ENCODE results near the gene UBC. TPM values are rescaled to one million over a fixed set of nuclear protein-coding genes. Genes with fewer than 3 reads are reported as not detected.
"Not testable (repeated sequence)": the region's sequence is repeated elsewhere in the genome, so short reads cannot be mapped to it uniquely, and the experiment has no call there.

The UBC gene
- polyA plus RNA-seq, 3 donors: 951 to 1,149 (median 1,141) TPM

DNA sequence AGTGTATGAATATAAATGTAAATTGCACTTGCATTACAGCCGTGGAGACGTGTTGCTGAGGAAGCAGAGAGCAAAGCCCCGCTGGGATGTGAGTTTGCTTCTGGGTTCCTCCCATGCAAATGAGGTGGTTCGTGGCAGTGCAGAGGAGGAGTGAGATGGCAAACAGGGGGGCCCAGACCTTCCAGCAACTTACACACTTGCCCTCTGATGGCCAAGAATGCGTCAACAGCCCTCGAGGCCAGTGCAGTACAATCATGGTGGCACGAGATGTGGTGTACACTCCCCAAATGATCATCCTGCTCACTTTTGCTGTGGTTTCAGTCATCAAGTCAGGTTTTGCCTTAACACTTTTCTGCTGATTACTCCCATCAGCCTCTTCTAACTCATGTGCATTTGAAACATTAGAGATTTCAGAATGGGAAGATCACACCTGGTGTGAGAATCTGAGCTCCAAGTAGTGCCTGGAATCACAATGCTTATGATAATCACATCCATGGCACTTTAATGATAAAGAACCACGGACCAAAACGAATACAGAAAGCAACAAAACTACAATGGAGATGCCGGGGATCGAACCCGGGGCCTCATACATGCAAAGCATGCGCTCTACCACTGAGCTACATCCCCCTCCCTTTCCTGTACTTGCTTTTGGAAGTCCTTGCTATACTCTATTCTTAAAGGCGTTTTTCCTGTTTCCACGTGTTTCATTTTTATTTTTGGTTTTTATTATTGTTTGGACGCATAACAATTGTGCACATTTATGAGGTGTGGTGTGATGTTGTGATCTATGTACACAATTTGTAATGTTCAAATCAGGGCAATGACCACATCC, 7.0 kb upstream of the UBC start:
- no peak for DNase-seq (ENCODE audit: extremely low read depth in 1 of 11, low read depth in 9 of 11, low spot score in 4 of 11)

DNA sequence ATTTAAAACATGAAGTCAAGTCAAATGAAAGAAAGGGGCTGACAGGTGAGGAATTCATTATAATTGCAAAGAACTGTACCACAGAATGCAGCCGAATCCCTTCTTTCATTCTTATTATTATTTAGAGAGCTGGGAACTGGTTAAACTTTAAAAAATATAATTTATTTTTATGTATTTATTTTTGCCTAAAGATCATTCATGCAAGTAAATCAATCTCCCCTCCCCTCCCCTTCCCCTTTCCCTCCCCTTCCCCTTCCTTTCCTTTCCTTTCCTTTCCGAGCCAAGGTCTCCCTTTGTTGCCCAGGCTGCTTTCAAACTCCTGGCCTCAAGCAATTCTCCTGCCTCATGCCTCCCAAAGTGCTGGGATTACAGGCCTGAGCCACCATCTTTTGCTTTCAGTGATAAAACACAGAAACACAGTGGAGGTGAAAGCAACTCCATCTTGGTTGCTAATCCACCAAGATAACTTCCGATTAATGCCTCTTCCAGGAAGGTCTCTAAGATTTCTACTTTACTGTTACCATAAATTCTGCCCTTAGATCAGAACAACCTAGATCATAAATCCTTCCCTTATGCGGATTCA, 6.0 kb upstream of the UBC start:
- DNase-seq (ENCODE audit: extremely low read depth in 1 of 11, low read depth in 9 of 11, low spot score in 4 of 11): no peak

- DNase-seq (ENCODE audit: extremely low read depth in 1 of 11, low read depth in 9 of 11, low spot score in 4 of 11): no peak
These were observed 5.3 kb upstream of the UBC start for GRCh38 chr12:124919521-124920352.

GRCh38 chr12:124918622-124918988, 4.2 kb upstream of the UBC start:
- not testable (repeated sequence) for DNase-seq (ENCODE audit: extremely low read depth in 1 of 11, low read depth in 9 of 11, low spot score in 4 of 11)

DNA sequence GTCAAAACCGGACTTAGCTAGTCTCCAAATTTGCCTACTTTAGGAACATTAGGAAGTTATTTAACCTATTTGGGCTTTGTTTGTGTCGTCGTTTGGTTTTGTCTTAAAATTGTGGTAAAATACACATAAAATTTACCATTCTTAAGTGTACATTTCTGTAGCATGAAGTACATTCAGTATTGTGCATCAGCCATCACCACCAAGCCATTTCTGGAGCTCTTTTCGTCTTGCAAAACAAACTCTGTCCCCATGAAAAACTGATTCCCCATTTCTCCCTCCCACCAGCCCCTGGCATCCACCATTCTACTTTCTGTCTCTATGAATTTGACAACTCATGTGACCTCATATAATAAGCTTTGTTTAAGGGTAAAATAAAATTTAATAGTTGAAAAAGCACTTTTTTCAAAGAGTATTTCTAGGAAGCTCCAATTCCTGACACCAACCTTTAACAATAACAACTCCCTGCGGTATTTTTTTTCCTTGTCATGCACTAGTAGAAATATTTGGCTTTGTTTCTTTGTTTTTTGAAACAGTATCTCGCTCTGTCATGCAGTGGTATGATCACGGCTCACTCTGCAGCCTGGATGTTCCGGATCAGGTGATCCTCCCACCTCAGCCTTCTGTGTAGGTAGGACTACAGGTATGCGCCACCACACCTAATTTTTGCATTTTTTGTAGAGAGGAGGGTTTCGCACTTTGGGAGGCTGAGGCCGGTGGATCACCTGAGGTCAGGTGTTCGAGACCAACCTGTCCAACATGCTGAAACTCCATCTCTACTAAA, 3.6 kb upstream of the UBC start:
- DNase-seq (ENCODE audit: extremely low read depth in 1 of 11, low read depth in 9 of 11, low spot score in 4 of 11): no peak

DNA sequence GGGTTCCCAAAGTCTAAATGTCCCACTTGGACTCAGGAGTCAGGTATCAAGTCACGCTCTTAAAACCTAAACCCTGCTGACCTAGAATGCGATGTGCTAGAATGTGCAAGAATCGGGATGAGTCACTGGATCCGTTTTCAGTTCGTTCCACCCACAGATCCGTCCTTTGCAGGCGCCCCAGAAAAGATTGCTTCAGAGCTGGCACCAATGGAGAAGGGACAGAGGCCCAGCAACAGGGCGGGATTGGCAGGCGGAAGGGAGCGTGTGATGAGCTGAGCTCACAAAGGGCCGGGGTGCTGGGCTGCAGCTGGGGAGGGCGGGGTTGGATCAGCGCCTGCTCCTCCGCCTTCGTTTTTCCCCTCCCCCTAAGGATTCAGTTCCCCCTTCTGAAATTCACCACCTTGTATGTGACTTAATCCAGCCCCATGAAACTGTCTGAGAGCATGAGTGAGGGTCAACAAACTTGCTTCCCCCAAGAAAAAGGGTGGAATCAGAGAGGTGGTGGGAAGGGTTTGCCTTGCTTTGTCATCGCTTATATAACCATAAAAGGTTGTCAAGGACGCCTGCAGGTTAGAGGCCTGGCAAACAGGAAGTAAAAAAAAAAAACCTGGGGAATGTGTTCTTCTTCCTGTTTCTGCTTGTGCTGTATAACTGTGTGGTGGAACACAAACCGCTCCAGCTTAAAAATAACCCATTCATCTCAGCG, 2.8 kb upstream of the UBC start:
- DNase-seq (ENCODE audit: extremely low read depth in 1 of 11, low read depth in 9 of 11, low spot score in 4 of 11): peak in 10 of 11 donors; percentile 90 to 98 (median 96)

DNA sequence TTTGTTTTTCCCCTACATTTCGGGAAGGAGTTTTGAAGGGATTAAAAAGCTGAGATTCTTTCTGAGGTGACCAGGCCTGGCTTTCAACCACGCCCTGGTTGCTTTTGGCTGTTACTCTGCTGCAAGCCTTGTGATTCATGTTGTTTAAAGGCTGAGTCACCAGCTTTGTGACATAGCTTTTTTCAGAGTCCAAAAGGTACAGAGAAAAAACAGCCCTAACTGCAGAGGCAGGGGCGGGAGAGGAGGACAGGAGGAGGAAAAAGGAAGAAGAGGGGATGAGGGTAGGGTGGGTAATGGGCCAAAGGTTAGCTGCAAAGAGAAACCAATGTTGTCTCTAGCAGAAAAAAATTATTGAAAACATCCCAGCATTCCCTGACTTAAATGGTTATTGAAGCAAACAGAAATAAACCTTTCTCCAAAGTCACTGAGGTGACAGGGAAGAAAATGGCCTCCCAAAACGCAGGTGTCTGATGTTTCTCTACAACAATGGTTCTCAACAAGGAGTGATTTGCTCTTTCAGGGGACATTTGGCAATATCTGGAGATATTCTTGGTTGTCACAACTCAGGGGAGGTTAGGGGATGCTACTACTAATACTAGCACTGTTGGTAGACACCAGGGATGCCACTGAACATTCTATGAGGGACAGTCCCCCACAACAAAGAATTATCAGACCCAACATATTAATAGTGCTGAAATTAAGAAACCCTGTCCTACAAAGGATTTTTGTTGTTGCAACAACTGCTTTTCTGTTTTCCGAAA, 2.1 kb upstream of the UBC start:
- DNase-seq (ENCODE audit: extremely low read depth in 1 of 11, low read depth in 9 of 11, low spot score in 4 of 11): no peak

DNA sequence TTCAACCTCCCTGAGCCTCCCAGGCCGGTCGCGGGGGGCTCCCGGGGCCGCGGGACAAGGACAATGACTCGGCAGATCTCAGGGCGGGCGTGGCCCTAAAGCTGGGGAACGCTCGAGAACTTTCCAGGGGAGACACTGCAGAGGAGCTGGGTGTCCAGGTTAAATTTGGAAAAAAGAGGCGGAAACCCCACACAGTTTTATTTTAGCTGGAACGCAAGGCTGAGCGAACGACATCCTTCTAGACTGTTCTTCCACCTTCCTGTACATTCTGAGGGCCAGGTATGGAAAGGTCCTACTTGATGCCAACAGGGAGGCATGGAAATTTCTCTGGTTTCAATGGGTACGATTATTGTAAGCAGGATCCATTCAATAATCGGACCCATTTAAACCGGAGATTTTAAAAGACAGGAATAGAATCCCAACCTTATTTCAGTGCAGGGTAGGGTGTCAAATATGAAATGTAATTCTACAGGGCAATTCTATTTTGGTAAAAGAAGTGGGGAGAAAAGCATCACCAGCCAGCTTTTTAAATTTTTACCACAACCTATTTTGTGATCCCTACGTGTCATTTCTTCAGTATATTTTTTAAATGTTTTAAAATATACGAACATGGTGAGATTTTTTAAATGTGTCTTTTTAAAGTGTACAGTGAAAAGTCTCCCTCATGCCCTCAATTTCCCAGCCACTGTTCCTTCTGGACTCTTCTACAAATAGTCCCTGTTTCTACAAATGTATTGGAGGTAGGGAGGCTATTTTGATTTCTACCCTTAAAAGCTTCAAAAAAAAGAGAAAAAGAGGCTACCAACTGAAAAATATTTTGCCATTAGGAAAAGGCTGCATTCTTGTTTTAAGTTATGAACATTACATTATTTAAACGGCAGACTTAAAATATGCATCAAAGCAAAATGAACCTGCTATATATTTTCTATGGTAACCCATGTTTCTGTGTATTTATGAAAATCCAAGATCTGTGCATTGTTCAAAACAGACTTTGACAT, 1.1 kb upstream of the UBC start:
- DNase-seq (ENCODE audit: extremely low read depth in 1 of 11, low read depth in 9 of 11, low spot score in 4 of 11): peak in 1 of 11 donors; percentile 52

- peak in 4 of 11 donors; percentile 68 to 82 (median 75) for DNase-seq (ENCODE audit: extremely low read depth in 1 of 11, low read depth in 9 of 11, low spot score in 4 of 11)
These were observed 717 bp downstream of the UBC start for GRCh38 chr12:124913474-124914391.

DNA sequence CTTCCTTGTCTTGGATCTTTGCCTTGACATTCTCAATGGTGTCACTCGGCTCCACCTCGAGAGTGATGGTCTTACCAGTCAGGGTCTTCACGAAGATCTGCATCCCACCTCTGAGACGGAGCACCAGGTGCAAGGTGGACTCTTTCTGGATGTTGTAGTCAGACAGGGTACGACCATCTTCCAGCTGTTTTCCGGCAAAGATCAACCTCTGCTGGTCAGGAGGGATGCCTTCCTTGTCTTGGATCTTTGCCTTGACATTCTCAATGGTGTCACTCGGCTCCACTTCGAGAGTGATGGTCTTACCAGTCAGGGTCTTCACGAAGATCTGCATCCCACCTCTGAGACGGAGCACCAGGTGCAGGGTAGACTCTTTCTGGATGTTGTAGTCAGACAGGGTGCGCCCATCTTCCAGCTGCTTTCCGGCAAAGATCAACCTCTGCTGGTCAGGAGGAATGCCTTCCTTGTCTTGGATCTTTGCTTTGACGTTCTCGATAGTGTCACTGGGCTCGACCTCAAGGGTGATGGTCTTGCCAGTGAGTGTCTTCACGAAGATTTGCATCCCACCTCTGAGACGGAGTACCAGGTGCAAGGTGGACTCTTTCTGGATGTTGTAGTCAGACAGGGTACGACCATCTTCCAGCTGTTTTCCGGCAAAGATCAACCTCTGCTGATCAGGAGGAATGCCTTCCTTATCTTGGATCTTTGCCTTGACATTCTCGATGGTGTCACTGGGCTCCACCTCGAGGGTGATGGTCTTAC, 1.7 kb downstream of the UBC start:
- DNase-seq (ENCODE audit: extremely low read depth in 1 of 11, low read depth in 9 of 11, low spot score in 4 of 11): not testable (repeated sequence)

DNA sequence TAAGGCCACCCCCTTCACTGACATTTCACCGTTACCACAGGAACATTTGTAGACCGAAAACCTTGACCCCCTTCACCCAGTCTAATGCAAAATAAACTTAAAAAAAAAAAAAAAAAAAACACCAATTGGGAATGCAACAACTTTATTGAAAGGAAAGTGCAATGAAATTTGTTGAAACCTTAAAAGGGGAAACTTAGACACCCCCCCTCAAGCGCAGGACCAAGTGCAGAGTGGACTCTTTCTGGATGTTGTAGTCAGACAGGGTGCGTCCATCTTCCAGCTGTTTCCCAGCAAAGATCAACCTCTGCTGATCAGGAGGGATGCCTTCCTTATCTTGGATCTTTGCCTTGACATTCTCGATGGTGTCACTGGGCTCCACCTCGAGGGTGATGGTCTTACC, 2.9 kb downstream of the UBC start:
- not testable (repeated sequence) for DNase-seq (ENCODE audit: extremely low read depth in 1 of 11, low read depth in 9 of 11, low spot score in 4 of 11)

DNA sequence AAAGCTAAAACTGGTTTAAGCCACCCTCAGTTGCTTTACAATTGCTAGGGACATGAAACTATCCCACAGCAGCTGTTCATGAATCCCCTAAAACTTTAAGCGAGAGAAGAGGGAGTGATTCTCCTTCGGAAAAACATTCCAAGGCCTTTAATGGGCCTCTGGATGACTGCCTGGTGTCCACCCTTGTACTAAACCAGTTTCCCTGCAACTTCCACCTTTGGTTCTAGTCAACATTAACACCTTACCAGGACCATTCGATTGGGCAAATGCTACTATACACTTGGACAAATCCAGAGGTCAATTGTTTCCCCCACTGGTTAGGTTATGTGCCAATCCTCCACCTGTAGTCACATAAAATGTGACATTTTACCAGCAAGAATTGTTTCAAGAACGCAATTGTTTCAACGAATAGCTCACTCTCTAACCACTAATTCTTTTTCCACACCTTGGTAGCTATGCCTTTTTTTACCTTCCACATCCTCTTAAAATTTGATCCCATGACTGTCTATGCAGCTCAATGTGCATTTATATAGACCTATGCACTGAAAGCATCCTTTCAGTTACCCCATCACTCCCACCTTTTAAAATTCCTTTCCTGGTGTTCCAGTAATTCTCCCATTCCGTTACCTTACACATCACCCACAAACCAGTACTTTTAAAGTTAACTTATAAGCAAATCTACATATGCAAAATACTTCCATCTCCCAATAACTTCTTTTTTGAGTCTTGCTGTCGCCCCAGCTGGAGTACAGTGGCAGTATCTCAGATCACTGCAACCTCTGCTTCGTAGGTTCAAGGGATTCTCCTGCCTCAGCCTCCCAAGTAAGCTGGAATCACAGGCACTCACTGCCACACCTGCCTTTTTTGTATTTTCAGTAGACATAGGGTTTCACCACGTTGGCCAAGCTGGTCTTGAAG, 3.6 kb downstream of the UBC start:
- no peak for DNase-seq (ENCODE audit: extremely low read depth in 1 of 11, low read depth in 9 of 11, low spot score in 4 of 11)

DNA sequence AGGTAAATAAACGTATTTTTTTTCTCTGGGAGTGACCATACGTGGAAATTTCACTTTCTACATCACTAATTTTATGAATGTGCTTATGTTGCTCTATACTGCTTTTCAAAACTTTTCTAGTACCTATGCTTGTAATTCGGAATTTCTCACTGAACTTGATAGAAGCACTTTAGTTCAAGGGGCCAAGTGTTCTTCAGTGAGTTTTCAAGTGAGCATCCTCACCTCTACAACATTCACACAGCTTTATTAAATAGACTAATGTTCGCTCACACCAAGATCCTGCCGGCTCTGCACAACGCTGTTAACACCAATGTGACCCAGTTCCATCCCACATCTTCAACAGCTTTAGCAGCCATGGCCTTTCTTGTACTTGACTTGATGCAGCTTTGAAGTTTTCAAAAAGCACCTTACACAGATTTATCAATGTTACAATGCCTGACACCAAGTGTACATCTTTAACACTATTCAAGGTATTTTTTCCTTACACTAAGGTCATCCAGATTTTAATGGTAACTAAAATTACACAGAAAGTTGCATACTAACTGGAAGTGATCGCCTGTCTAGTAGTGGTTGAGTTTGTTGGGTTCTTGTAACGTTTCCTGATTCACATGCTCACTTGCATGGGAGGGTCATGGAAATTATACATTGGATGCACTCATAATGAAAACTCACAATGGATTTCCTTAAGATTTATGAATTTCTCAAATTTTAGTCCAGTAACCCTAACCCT, 4.5 kb downstream of the UBC start:
- no peak for DNase-seq (ENCODE audit: extremely low read depth in 1 of 11, low read depth in 9 of 11, low spot score in 4 of 11)

Data from renal cortex interstitium (tissue), 11 donors.